Parathyroid adenoma (tissue), 2 donors: ENCODE results near the gene ASPDH.

Source experiments
- H2AFZ ChIP-seq: fragments of 300-600 bp; sonication (generic); one replicate; pipeline ENCODE4 v1.7.0; 2017; ENCODE audit warnings: antibody characterized with exemption, mild to moderate bottlenecking
- H3K27ac ChIP-seq: fragments of 300-600 bp; sonication (generic); one replicate; pipeline ENCODE4 v1.7.0; 2017
- H3K27me3 ChIP-seq: fragments of 300-600 bp; sonication (generic); one replicate; pipeline ENCODE4 v1.7.0; 2017; ENCODE audit warnings: low read length; ENCODE audit not compliant: control insufficient read depth, insufficient read depth
- H3K36me3 ChIP-seq: fragments of 300-600 bp; sonication (generic); one replicate; pipeline ENCODE4 v1.7.0; 2017; ENCODE audit warnings: low read length; ENCODE audit not compliant: control insufficient read depth, insufficient read depth
- H3K4me1 ChIP-seq: fragments of 300-600 bp; sonication (generic); one replicate; pipeline ENCODE4 v1.7.0; 2017; ENCODE audit warnings: control low read depth
- H3K4me2 ChIP-seq: fragments of 300-600 bp; sonication (generic); one replicate; pipeline ENCODE4 v1.7.0; 2017; ENCODE audit warnings: low read length
- H3K4me3 ChIP-seq: fragments of 300-600 bp; sonication (generic); one replicate; pipeline ENCODE4 v1.7.0; 2017; ENCODE audit warnings: low read depth, low read length
- H3K79me2 ChIP-seq: fragments of 300-600 bp; sonication (generic); one replicate; pipeline ENCODE4 v1.7.0; 2017; ENCODE audit warnings: control low read depth
- H3K9ac ChIP-seq: fragments of 300-600 bp; sonication (generic); one replicate; pipeline ENCODE4 v1.7.0; 2017; ENCODE audit warnings: mild to moderate bottlenecking
- H3K9me3 ChIP-seq: fragments of 300-600 bp; sonication (generic); one replicate; pipeline ENCODE4 v1.7.0; 2017; ENCODE audit warnings: low read length; ENCODE audit not compliant: control insufficient read depth
- CTCF ChIP-seq: fragments of 300-600 bp; sonication (generic); IDR thresholded peaks from one replicate; pipeline ENCODE4 v1.7.0; 2017; ENCODE audit warnings: antibody characterized with exemption, mild to moderate bottlenecking
- donor health status: primary hyperparathyroidism.

Gene ASPDH

GRCh38 chr19:50512112-50512998, 1.4 kb downstream of the ASPDH start:
- Histone ChIP-seq H3K9me3 (no peaks in the 10 kb centered on the region), H3K36me3 (no peaks in the 10 kb centered on the region), H3K27ac (no peak overlapping the region), H3K9ac (no peak overlapping the region), H3K27me3 (no peaks in the 10 kb centered on the region), H3K4me3 (no peak overlapping the region), H3K4me2 (no peak overlapping the region), H3K4me1 (peaks cover 13% of the 10 kb centered on the region), H2AFZ (no peak overlapping the region), H3K79me2 (no peaks in the 10 kb centered on the region)
- no peak for TF ChIP-seq CTCF

- Histone ChIP-seq H3K4me3 (peak within 1 kb of the TSS; percentile 86), H3K9ac (peak within 1 kb of the TSS; percentile 23), H2AFZ (peak within 1 kb of the TSS; percentile 98), H3K36me3 (no peaks in the 10 kb centered on the region), H3K79me2 (no peaks in the 10 kb centered on the region), H3K4me1 (peaks cover 13% of the 10 kb centered on the region), H3K9me3 (no peaks in the 10 kb centered on the region), H3K4me2 (peak within 1 kb of the TSS; percentile 96), H3K27me3 (no peaks in the 10 kb centered on the region), H3K27ac (peak within 1 kb of the TSS; percentile 80)
- no peak for TF ChIP-seq CTCF
These were observed 2.5 kb downstream of the ASPDH start, which contains the start of gene JOSD2 for GRCh38 chr19:50511069-50511822. JOSD2 (minus strand) TSS chr19:50511191; CDS start chr19:50510431, 760 bp downstream.

- Histone ChIP-seq H3K4me1 (peaks cover 13% of the 10 kb centered on the region), H3K9ac (peak overlapping the region; percentile 13), H3K27ac (peak overlapping the region; percentile 80)
These were observed 3.0 kb downstream of the ASPDH start for GRCh38 chr19:50510700-50511068.

GRCh38 chr19:50510121-50510670, 3.5 kb downstream of the ASPDH start:
- H3K36me3 ChIP-seq = no peaks in the 10 kb centered on the region
- H3K4me3 ChIP-seq = peak overlapping the region; percentile 86
- H3K27ac ChIP-seq = peak overlapping the region; percentile 80
- no peaks in the 10 kb centered on the region for H3K9me3 ChIP-seq
- H3K27me3 ChIP-seq = no peaks in the 10 kb centered on the region
- H3K79me2 ChIP-seq = no peaks in the 10 kb centered on the region
- no peak for TF ChIP-seq CTCF
- H2AFZ ChIP-seq = peak overlapping the region; percentile 98
- no peak overlapping the region for H3K9ac ChIP-seq
- H3K4me1 ChIP-seq = peaks cover 13% of the 10 kb centered on the region
- H3K4me2 ChIP-seq = peak overlapping the region; percentile 96

More at GRCh38 chr19:50510700-50511068, 3.0 kb downstream of the ASPDH start:
- Histone ChIP-seq H3K4me3 (peak overlapping the region; percentile 86), H3K4me2 (peak overlapping the region; percentile 96), H3K36me3 (no peaks in the 10 kb centered on the region), H3K27me3 (no peaks in the 10 kb centered on the region), H2AFZ (peak overlapping the region; percentile 98), H3K9me3 (no peaks in the 10 kb centered on the region), H3K79me2 (no peaks in the 10 kb centered on the region)
- TF ChIP-seq CTCF = no peak
